H1 (cell line): ENCODE measurements around the gene SLC12A6. TPM values are rescaled to one million over a fixed set of nuclear protein-coding genes. Genes with fewer than 3 reads are reported as not detected.

ENCODE experiments used
- CTCF ChIA-PET: fragments of 300-600 bp; sonication (Branson Sonifier 250); formaldehyde crosslinking; loops from one replicate; lab custom pipeline; 2021; ENCODE audit not compliant: partially characterized antibody; lab: Charles Lee
- POLR2A ChIA-PET: fragments of 300-600 bp; sonication (Branson Sonifier 250); formaldehyde crosslinking; loops from one replicate; lab custom pipeline; 2021; ENCODE audit warnings: inconsistent platforms; ENCODE audit not compliant: partially characterized antibody; lab: Charles Lee
- DNase-seq, 2 experiments: peaks; one replicate each; pipeline versions ENCODE4 v3.0.0 to v3.0.0-alpha.2; 2010 to 2022; ENCODE audit warnings: low spot score in 2 of 2, low read depth in 1 of 2, mixed read lengths in 1 of 2
- FAIRE-seq: peaks from 2 replicates; lab custom pipeline; 2011; peaks lifted over from hg19 to GRCh38; lab: Jason Lieb, UNC
- H2AFZ ChIP-seq: 2 replicates; pipeline ENCODE4 v1.8.1; 2012; ENCODE audit warnings: low read length, inconsistent platforms
- H2AK5ac ChIP-seq: 2 replicates; pipeline ENCODE4 v1.6.1; 2013; ENCODE audit warnings: low read depth, low read length
- H2BK120ac ChIP-seq: replicated peaks from 2 replicates; pipeline ENCODE3; 2013; ENCODE audit warnings: low read depth, low read length, inconsistent platforms
- H2BK12ac ChIP-seq: 2 replicates; pipeline ENCODE4 v1.6.1; 2013; ENCODE audit warnings: low read depth, low read length
- H2BK15ac ChIP-seq: 2 replicates; pipeline ENCODE4 v1.6.1; 2013; ENCODE audit warnings: low read length
- H2BK20ac ChIP-seq: 2 replicates; pipeline ENCODE4 v1.6.1; 2013; ENCODE audit warnings: low read length
- H2BK5ac ChIP-seq: 2 replicates; pipeline ENCODE4 v1.6.1; 2013; ENCODE audit warnings: low read depth, low read length
- H3K14ac ChIP-seq: 2 replicates; pipeline ENCODE4 v1.6.1; 2013; ENCODE audit warnings: inconsistent platforms; ENCODE audit not compliant: insufficient read length
- H3K18ac ChIP-seq: 2 replicates; pipeline ENCODE4 v1.6.1; 2013; ENCODE audit warnings: low read length; ENCODE audit errors: extremely low read depth
- H3K23ac ChIP-seq: 2 replicates; pipeline ENCODE4 v1.6.1; 2013; ENCODE audit warnings: inconsistent platforms; ENCODE audit not compliant: insufficient read length
- H3K23me2 ChIP-seq: 2 replicates; pipeline ENCODE4 v1.6.1; 2013; ENCODE audit warnings: low read depth, low read length
- H3K27ac ChIP-seq: 2 replicates; pipeline ENCODE4 v1.6.1; 2011; ENCODE audit warnings: low read depth, low read length, inconsistent platforms
- H3K27me3 ChIP-seq, 4 experiments: replicated peaks in 1 of 4; 1 replicate in 1 of 4; 2 replicates in 3 of 4; pipeline versions ENCODE4 v1.6.1 to v1.8.1; 2011 to 2013; ENCODE audit warnings: low read length in 3 of 4, mild to moderate bottlenecking in 3 of 4, inconsistent platforms in 2 of 4, mixed read lengths in 2 of 4, moderate library complexity in 1 of 4; ENCODE audit not compliant: control insufficient read depth in 3 of 4, insufficient read depth in 3 of 4; ENCODE audit errors: extremely low read depth in 1 of 4
- H3K36me3 ChIP-seq, 4 experiments: 2 replicates each; pipeline versions ENCODE4 v1.6.1 to v1.8.1; 2011 to 2013; ENCODE audit warnings: mild to moderate bottlenecking in 4 of 4, low read length in 3 of 4, moderate library complexity in 2 of 4, control low read depth in 1 of 4, inconsistent platforms in 1 of 4; ENCODE audit not compliant: insufficient read depth in 4 of 4, control insufficient read depth in 2 of 4
- H3K4ac ChIP-seq: replicated peaks from 2 replicates; pipeline ENCODE3; 2013; ENCODE audit warnings: low read length, low read depth, mixed read lengths, inconsistent platforms; ENCODE audit not compliant: insufficient read length
- H3K4me1 ChIP-seq, 4 experiments: replicated peaks in 1 of 4; 1 replicate in 1 of 4; 2 replicates in 3 of 4; pipeline versions ENCODE4 v1.6.1 to v1.8.1; 2011 to 2013; ENCODE audit warnings: low read length in 3 of 4, inconsistent platforms in 2 of 4, mixed read lengths in 1 of 4; ENCODE audit not compliant: insufficient read depth in 4 of 4, control insufficient read depth in 3 of 4
- H3K4me2 ChIP-seq, 2 experiments: 2 replicates each; pipeline versions ENCODE4 v1.6.1 to v1.8.1; 2011 to 2013; ENCODE audit warnings: low read depth in 2 of 2, low read length in 2 of 2, control low read depth in 1 of 2, inconsistent platforms in 1 of 2, mild to moderate bottlenecking in 1 of 2; ENCODE audit not compliant: insufficient read depth in 1 of 2
- H3K4me3 ChIP-seq, 4 experiments: fragments of 200-600, 300-600 bp in 1 of 4; sonication (generic), shearing (Covaris generic), sonication (Bioruptor Twin) in 1 of 4; 2 replicates each; pipeline versions ENCODE4 v1.5.1 to v1.8.1; 2011 to 2016; ENCODE audit warnings: low read length in 4 of 4, low read depth in 3 of 4, control low read depth in 2 of 4, inconsistent platforms in 2 of 4, mild to moderate bottlenecking in 2 of 4, mixed read lengths in 1 of 4, moderate library complexity in 1 of 4; ENCODE audit not compliant: insufficient read depth in 2 of 4; ENCODE audit errors: extremely low read depth in 1 of 4
- H3K56ac ChIP-seq: replicated peaks from 2 replicates; pipeline ENCODE3; 2013; ENCODE audit warnings: low read depth, mild to moderate bottlenecking, mixed read lengths, low read length, inconsistent platforms; ENCODE audit not compliant: insufficient read length
- H3K79me1 ChIP-seq: 2 replicates; pipeline ENCODE4 v1.6.1; 2013; ENCODE audit warnings: low read depth, low read length, control low read depth
- H3K79me2 ChIP-seq, 2 experiments: 2 replicates each; pipeline versions ENCODE4 v1.6.1 to v1.8.1; 2012 to 2013; ENCODE audit warnings: low read length in 2 of 2, mild to moderate bottlenecking in 2 of 2, inconsistent platforms in 1 of 2; ENCODE audit not compliant: insufficient read depth in 2 of 2, control insufficient read depth in 1 of 2
- H3K9ac ChIP-seq, 4 experiments: replicated peaks in 1 of 4; 1 replicate in 1 of 4; 2 replicates in 3 of 4; pipeline versions ENCODE4 v1.6.1 to v1.8.1; 2011 to 2013; ENCODE audit warnings: low read depth in 3 of 4, low read length in 3 of 4, control low read depth in 2 of 4, mild to moderate bottlenecking in 2 of 4, moderate library complexity in 2 of 4, inconsistent platforms in 1 of 4; ENCODE audit errors: extremely low read depth in 1 of 4
- H3K9me3 ChIP-seq, 2 experiments: 2 replicates each; pipeline versions ENCODE4 v1.6.1 to v1.8.1; 2012 to 2013; ENCODE audit warnings: mild to moderate bottlenecking in 2 of 2, moderate library complexity in 2 of 2, control low read depth in 1 of 2, inconsistent platforms in 1 of 2, low read depth in 1 of 2, low read length in 1 of 2, mixed read lengths in 1 of 2; ENCODE audit not compliant: insufficient read depth in 2 of 2
- H4K20me1 ChIP-seq, 2 experiments: replicated peaks in 1 of 2; 2 replicates each; pipeline versions ENCODE3 to v1.8.1; 2011 to 2013; ENCODE audit warnings: inconsistent platforms in 2 of 2, low read length in 2 of 2, mild to moderate bottlenecking in 1 of 2; ENCODE audit not compliant: insufficient read depth in 2 of 2, control insufficient read depth in 1 of 2
- H4K5ac ChIP-seq: 2 replicates; pipeline ENCODE4 v1.6.1; 2013; ENCODE audit warnings: low read length, low read depth, mixed read lengths, inconsistent platforms; ENCODE audit not compliant: insufficient read length
- H4K8ac ChIP-seq: 2 replicates; pipeline ENCODE4 v1.8.0; 2013; ENCODE audit warnings: mild to moderate bottlenecking, moderate library complexity, low read length, inconsistent platforms; ENCODE audit not compliant: insufficient read depth; ENCODE audit errors: extremely low read depth
- H4K91ac ChIP-seq: replicated peaks from 2 replicates; pipeline ENCODE3; 2013; ENCODE audit warnings: low read length, mixed read lengths, inconsistent platforms; ENCODE audit not compliant: insufficient read length
- RAD21 ChIP-seq, 2 experiments: IDR thresholded peaks in 1 of 2; conservative IDR thresholded peaks in 1 of 2; 2 replicates each; pipeline ENCODE4 v1.6.1; 2011; ENCODE audit warnings: low read depth in 2 of 2, low read length in 2 of 2, improper control_type of control experiment in 1 of 2, inconsistent platforms in 1 of 2, mild to moderate bottlenecking in 1 of 2, moderate library complexity in 1 of 2
- TEAD4 ChIP-seq: IDR thresholded peaks from 2 replicates; pipeline ENCODE4 v1.6.1; 2012; ENCODE audit warnings: low read depth, low read length, inconsistent platforms, mixed read lengths
- WGBS, 2 experiments: shearing (Covaris generic) in 1 of 2; methylation state at CpG; one replicate each; pipeline versions ENCODE4 v1.1.6 to v1.1.7; 2013 to 2015; ENCODE audit warnings: low lambda C conversion rate in 2 of 2, mixed read lengths in 2 of 2, inconsistent platforms in 1 of 2, low coverage in 1 of 2, missing lambda C conversion rate in 1 of 2; ENCODE audit not compliant: insufficient replicate concordance in 2 of 2, insufficient coverage in 1 of 2, insufficient read length in 1 of 2; ENCODE audit errors: extremely low coverage in 1 of 2, missing lambda C conversion rate in 1 of 2; 5-methylcytosine and 5-hydroxymethylcytosine counted together
- polyA plus RNA-seq, 7 experiments: library from polyadenylated mRNA; depleted of rRNA in 3 of 7; stranded (reverse) in 5 of 7; unstranded in 2 of 7; fragments of >200 nt in 5 of 7; fragments of 200-250 nt in 2 of 7; gene quantifications; 1 replicate in 5 of 7; 2 replicates in 1 of 7; 4 replicates in 1 of 7; pipeline versions ENCODE4 v1.2.1 to v1.2.3, GENCODE V29; 2011 to 2013; ENCODE audit warnings: missing spikeins in 2 of 7, mixed read lengths in 2 of 7
- total RNA-seq: library from RNA; stranded (reverse); fragmentation: NEBNext Ultra II Directional; extraction: Animal tissue kit (Norgen Biotek cat#: 25700); gene quantifications from 2 replicates; pipeline ENCODE4 v1.2.1, GENCODE V29; 2021
- TF ChIP-seq, protein P1 (sequence below), 3 experiments: IDR thresholded peaks; 1 replicate in 2 of 3; 2 replicates in 1 of 3; pipeline versions ENCODE4 v1.5.1 to v1.6.1; 2011; ENCODE audit warnings: low read length in 3 of 3, mild to moderate bottlenecking in 3 of 3, inconsistent platforms in 2 of 3, low read depth in 1 of 3, moderate library complexity in 1 of 3; ENCODE audit not compliant: insufficient read depth in 1 of 3; ENCODE audit errors: control extremely low read depth in 1 of 3

SLC12A6 gene
- total and polyA plus RNA-seq, 2 of the 8 experiments (the other 6 are each of a cell fraction or from before 2014, with no cell fraction given), result 9.2 to 11.1 TPM

DNA sequence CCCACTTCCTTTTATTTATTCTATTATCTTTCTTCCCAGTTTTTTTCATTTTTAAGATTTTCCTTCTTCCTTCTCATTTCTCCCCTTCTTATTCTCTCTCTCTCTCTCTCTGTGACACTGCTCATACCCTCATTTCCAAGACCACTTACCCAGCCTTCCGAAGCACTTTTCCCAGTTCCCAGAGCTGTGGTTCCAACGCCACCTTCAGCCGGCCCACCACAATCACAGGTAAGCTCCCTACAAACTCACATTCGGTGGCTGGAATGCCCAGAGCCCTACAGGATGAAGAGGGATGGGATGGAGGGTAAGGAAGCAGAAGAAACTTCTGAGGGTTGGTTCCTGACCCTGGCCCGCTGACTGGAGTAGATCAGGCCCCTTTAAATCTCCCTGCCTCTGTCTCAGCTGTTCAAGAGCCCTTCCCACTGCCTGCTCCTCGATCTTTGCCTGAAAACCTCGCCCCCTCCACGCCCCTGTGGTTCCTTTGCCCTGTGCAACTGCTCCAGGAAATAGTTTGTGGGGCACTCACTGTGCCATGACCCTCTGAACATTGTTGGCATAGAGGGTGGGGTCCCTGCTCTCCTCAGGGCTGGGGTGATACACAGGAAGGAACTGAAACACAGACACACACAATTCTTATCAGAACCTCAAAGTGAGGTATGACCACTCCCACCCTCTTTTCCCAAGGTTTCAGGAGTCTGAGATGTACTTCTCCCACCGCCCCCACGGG, 24.6 kb upstream of the SLC12A6 start:
- H3K23ac ChIP-seq, result no peak overlapping the region
- H4K5ac ChIP-seq, result no peak overlapping the region
- 85% methylated on average over 10 of the region's 10 CpGs; no CpG with 5 or more reads in 1 of the 2 experiments for WGBS, 2 experiments
- H4K8ac ChIP-seq, result no peak overlapping the region
- H2BK15ac ChIP-seq, result no peak overlapping the region
- no peak overlapping the region for H3K14ac ChIP-seq
- no peak overlapping the region for H2BK12ac ChIP-seq
- no peak overlapping the region for H3K4ac ChIP-seq
- no peak overlapping the region for H2BK20ac ChIP-seq
- H2BK5ac ChIP-seq, result no peak overlapping the region
- H3K56ac ChIP-seq, result no peak overlapping the region
- FAIRE-seq (no peak), DNase-seq (no peak)
- no peaks in the 10 kb centered on the region for H3K27me3 ChIP-seq
- H3K23me2 ChIP-seq, result no peaks in the 10 kb centered on the region; the same call in 1 of the 2 replicates
- TF ChIP-seq RAD21 (IDR thresholded peaks at IDR 0.05 in 1 of 2, conservative IDR thresholded peaks at IDR 0.05 in 1 of 2; ENCODE audit: low read depth in 2 of 2, low read length in 2 of 2), result peak; percentile 58
- TF ChIP-seq, protein P1, sequence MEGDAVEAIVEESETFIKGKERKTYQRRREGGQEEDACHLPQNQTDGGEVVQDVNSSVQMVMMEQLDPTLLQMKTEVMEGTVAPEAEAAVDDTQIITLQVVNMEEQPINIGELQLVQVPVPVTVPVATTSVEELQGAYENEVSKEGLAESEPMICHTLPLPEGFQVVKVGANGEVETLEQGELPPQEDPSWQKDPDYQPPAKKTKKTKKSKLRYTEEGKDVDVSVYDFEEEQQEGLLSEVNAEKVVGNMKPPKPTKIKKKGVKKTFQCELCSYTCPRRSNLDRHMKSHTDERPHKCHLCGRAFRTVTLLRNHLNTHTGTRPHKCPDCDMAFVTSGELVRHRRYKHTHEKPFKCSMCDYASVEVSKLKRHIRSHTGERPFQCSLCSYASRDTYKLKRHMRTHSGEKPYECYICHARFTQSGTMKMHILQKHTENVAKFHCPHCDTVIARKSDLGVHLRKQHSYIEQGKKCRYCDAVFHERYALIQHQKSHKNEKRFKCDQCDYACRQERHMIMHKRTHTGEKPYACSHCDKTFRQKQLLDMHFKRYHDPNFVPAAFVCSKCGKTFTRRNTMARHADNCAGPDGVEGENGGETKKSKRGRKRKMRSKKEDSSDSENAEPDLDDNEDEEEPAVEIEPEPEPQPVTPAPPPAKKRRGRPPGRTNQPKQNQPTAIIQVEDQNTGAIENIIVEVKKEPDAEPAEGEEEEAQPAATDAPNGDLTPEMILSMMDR (IDR thresholded peaks at IDR 0.05; ENCODE audit: control extremely low read depth in 1 of 3, insufficient read depth in 1 of 3, low read depth in 1 of 3, low read length in 3 of 3), result peak; percentile 15 to 30 (median 23); a peak in 3 of 4 replicates
- no peak for TF ChIP-seq TEAD4
- ChIA-PET POLR2A (no interaction called here), CTCF (interaction anchor here (0.5 to 3.3 kb wide), 5 partner anchors 9 to 288 kb away, joined by 3 to 34 read pairs (median 5); partner anchors contain the start of genes NOP10 and NUTM1)
- H3K36me3 ChIP-seq, result peaks cover 7 to 39% (median 28%) of the 10 kb centered on the region in 4 experiments
- H2AK5ac ChIP-seq, result no peak overlapping the region
- H3K79me1 ChIP-seq, result peaks cover 14% of the 10 kb centered on the region
- H3K18ac ChIP-seq, result no peak overlapping the region
- H3K79me2 ChIP-seq, result peaks cover 4 to 21% of the 10 kb centered on the region in 2 experiments; a peak in 3 of 4 replicates
- no peak overlapping the region for H3K27ac ChIP-seq
- H3K4me3 ChIP-seq, result no peak overlapping the region
- H2BK120ac ChIP-seq, result no peak overlapping the region
- peaks cover 5 to 12% (median 7%) of the 10 kb centered on the region in 4 experiments for H3K4me1 ChIP-seq
- H2AFZ ChIP-seq, result no peak overlapping the region
- no peaks in the 10 kb centered on the region for H3K9me3 ChIP-seq
- peaks cover 8 to 10% of the 10 kb centered on the region in 2 experiments for H4K20me1 ChIP-seq
- H4K91ac ChIP-seq, result no peak overlapping the region
- no peak overlapping the region for H3K9ac ChIP-seq
- H3K4me2 ChIP-seq, result no peak overlapping the region
